Neural cell (in vitro differentiated cells): ENCODE measurements around the gene GFRA1. TPM values are rescaled to one million over a fixed set of nuclear protein-coding genes. Genes with fewer than 3 reads are reported as not detected.

Source experiments
- H2AFZ ChIP-seq: fragments of 200-600, 300-800 bp; sonication (generic), shearing (Covaris generic); 2 replicates; pipeline ENCODE4 v1.6.0; 2014; ENCODE audit warnings: low read depth, mild to moderate bottlenecking, antibody characterized with exemption, low read length, moderate library complexity
- H3F3A ChIP-seq: fragments of 200-600 bp; shearing (Covaris generic); 2 replicates; pipeline ENCODE4 v1.6.1; 2016; ENCODE audit warnings: mild to moderate bottlenecking, moderate library complexity, mixed read lengths, antibody characterized with exemption, low read length; ENCODE audit not compliant: insufficient read depth, poor library complexity, severe bottlenecking
- H3K27ac ChIP-seq: fragments of 200-600, 300-800 bp; sonication (generic), shearing (Covaris generic); 2 replicates; pipeline ENCODE4 v1.5.1; 2014; ENCODE audit warnings: mild to moderate bottlenecking, low read length, moderate library complexity
- H3K27me3 ChIP-seq: fragments of 300-800, 200-600 bp; sonication (generic), shearing (Covaris generic); 2 replicates; pipeline ENCODE4 v1.6.0; 2014; ENCODE audit warnings: mild to moderate bottlenecking, low read depth, low read length, moderate library complexity; ENCODE audit not compliant: insufficient read depth
- H3K36me3 ChIP-seq: fragments of 300-800, 200-600 bp; sonication (generic), shearing (Covaris generic); 2 replicates; pipeline ENCODE4 v1.5.1; 2014; ENCODE audit warnings: mild to moderate bottlenecking, antibody characterized with exemption, low read length, moderate library complexity; ENCODE audit not compliant: insufficient read depth
- H3K4me2 ChIP-seq: fragments of 300-800, 200-600 bp; sonication (generic), shearing (Covaris generic); 2 replicates; pipeline ENCODE4 v1.6.0; 2014; ENCODE audit warnings: mild to moderate bottlenecking, low read length
- H3K4me3 ChIP-seq: fragments of 300-800, 200-600 bp; sonication (generic), shearing (Covaris generic); 2 replicates; pipeline ENCODE4 v1.5.1; 2014; ENCODE audit warnings: mild to moderate bottlenecking, low read length, moderate library complexity
- H3K79me2 ChIP-seq: fragments of 200-600 bp; shearing (Covaris generic); replicated peaks from 2 replicates; pipeline ENCODE4 v1.6.0; 2014; ENCODE audit warnings: mild to moderate bottlenecking, low read length, moderate library complexity; ENCODE audit not compliant: insufficient read depth
- H3K9ac ChIP-seq: fragments of 300-800, 200-600 bp; sonication (generic), shearing (Covaris generic); 2 replicates; pipeline ENCODE4 v1.6.1; 2016; ENCODE audit warnings: mild to moderate bottlenecking, low read length, mixed read lengths
- H3K9me2 ChIP-seq: fragments of 200-600 bp; shearing (Covaris generic); 2 replicates; pipeline ENCODE4 v1.6.1; 2016; ENCODE audit warnings: mild to moderate bottlenecking, low read length, mixed read lengths; ENCODE audit not compliant: insufficient read depth
- H3K9me3 ChIP-seq: fragments of 200-600, 300-800 bp; sonication (generic), shearing (Covaris generic); 2 replicates; pipeline ENCODE4 v1.6.1; 2016; ENCODE audit warnings: mild to moderate bottlenecking, mixed run types, low read length, moderate library complexity, mixed read lengths
- H4K20me1 ChIP-seq: fragments of 200-600 bp; shearing (Covaris generic); 2 replicates; pipeline ENCODE4 v1.6.1; 2016; ENCODE audit warnings: mild to moderate bottlenecking, mixed run types; ENCODE audit not compliant: insufficient read depth
- EP300 ChIP-seq: fragments of 450-650 bp; conservative IDR thresholded peaks from 2 replicates; pipeline ENCODE4 v1.6.1; 2014; ENCODE audit warnings: antibody characterized with exemption, mild to moderate bottlenecking, moderate library complexity; ENCODE audit not compliant: poor library complexity, severe bottlenecking
- EZH2 ChIP-seq: fragments of 200-600, 300-800 bp; shearing (Covaris generic), sonication (generic); IDR thresholded peaks from 2 replicates; pipeline ENCODE4 v1.6.1; 2014; ENCODE audit warnings: antibody characterized with exemption, low read length, borderline replicate concordance, mild to moderate bottlenecking; ENCODE audit not compliant: insufficient read depth, poor library complexity, severe bottlenecking
- MXI1 ChIP-seq: fragments of 450-650 bp; conservative IDR thresholded peaks from 2 replicates; pipeline ENCODE4 v1.6.1; 2014; ENCODE audit warnings: antibody characterized with exemption, mild to moderate bottlenecking; ENCODE audit not compliant: poor library complexity, severe bottlenecking
- POLR2AphosphoS5 ChIP-seq: IDR thresholded peaks from 2 replicates; pipeline ENCODE4 v1.6.1; 2012
- RAD21 ChIP-seq: fragments of 450-650 bp; conservative IDR thresholded peaks from 2 replicates; pipeline ENCODE4 v1.6.1; 2014; ENCODE audit warnings: antibody characterized with exemption, mild to moderate bottlenecking, moderate library complexity
- REST ChIP-seq: IDR thresholded peaks from 2 replicates; pipeline ENCODE4 v1.6.1; 2012; ENCODE audit warnings: borderline replicate concordance
- SMC3 ChIP-seq: fragments of 450-650 bp; conservative IDR thresholded peaks from 2 replicates; pipeline ENCODE4 v1.6.1; 2014; ENCODE audit warnings: antibody characterized with exemption, mild to moderate bottlenecking, moderate library complexity; ENCODE audit not compliant: poor library complexity
- TAF1 ChIP-seq: IDR thresholded peaks from 2 replicates; pipeline ENCODE4 v1.6.1; 2012; ENCODE audit warnings: low read depth
- polyA plus RNA-seq: library from polyadenylated mRNA; depleted of rRNA; stranded (reverse); fragments of >200 nt; gene quantifications from 2 replicates; pipeline ENCODE4 v1.2.3, GENCODE V29; 2014
- TF ChIP-seq, protein P1 (sequence below): fragments of 450-650 bp; IDR thresholded peaks from 2 replicates; pipeline ENCODE4 v1.5.1; 2014; ENCODE audit warnings: antibody characterized with exemption, mild to moderate bottlenecking, moderate library complexity; ENCODE audit not compliant: poor library complexity, severe bottlenecking

The GFRA1 gene
- polyA plus RNA-seq, 1 donor from 2014 or later: 2.3 TPM

- H3K9ac ChIP-seq: no peak overlapping the region
- no peaks in the 10 kb centered on the region for H3K79me2 ChIP-seq
- H2AFZ ChIP-seq: no peak overlapping the region
- no peak overlapping the region for H3K4me2 ChIP-seq
- H3K36me3 ChIP-seq: no peaks in the 10 kb centered on the region
- no peaks in the 10 kb centered on the region for H3K9me2 ChIP-seq
- H3K9me3 ChIP-seq: no peaks in the 10 kb centered on the region
- no peaks in the 10 kb centered on the region for H3F3A ChIP-seq
- H3K27ac ChIP-seq: no peak overlapping the region
- H3K27me3 ChIP-seq: no peaks in the 10 kb centered on the region
- no peak for TF ChIP-seq EZH2
- H4K20me1 ChIP-seq: no peaks in the 10 kb centered on the region
- no peak overlapping the region for H3K4me3 ChIP-seq
Measured at GRCh38 chr10:116300542-116300941, 27.5 kb upstream of the GFRA1 start.

- no peaks in the 10 kb centered on the region for H3F3A ChIP-seq
- H3K9me3 ChIP-seq: no peaks in the 10 kb centered on the region
- no peak overlapping the region for H3K4me3 ChIP-seq
- no peaks in the 10 kb centered on the region for H3K27me3 ChIP-seq
- no peak overlapping the region for H2AFZ ChIP-seq
- TF ChIP-seq MXI1 (no peak), RAD21 (no peak), SMC3 (no peak), EZH2 (no peak), TAF1 (no peak), POLR2AphosphoS5 (no peak), EP300 (no peak), REST (no peak)
- TF ChIP-seq, protein P1, sequence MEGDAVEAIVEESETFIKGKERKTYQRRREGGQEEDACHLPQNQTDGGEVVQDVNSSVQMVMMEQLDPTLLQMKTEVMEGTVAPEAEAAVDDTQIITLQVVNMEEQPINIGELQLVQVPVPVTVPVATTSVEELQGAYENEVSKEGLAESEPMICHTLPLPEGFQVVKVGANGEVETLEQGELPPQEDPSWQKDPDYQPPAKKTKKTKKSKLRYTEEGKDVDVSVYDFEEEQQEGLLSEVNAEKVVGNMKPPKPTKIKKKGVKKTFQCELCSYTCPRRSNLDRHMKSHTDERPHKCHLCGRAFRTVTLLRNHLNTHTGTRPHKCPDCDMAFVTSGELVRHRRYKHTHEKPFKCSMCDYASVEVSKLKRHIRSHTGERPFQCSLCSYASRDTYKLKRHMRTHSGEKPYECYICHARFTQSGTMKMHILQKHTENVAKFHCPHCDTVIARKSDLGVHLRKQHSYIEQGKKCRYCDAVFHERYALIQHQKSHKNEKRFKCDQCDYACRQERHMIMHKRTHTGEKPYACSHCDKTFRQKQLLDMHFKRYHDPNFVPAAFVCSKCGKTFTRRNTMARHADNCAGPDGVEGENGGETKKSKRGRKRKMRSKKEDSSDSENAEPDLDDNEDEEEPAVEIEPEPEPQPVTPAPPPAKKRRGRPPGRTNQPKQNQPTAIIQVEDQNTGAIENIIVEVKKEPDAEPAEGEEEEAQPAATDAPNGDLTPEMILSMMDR: no peak
- no peaks in the 10 kb centered on the region for H4K20me1 ChIP-seq
- H3K9ac ChIP-seq: no peak overlapping the region
- H3K9me2 ChIP-seq: no peaks in the 10 kb centered on the region
- no peaks in the 10 kb centered on the region for H3K79me2 ChIP-seq
- H3K27ac ChIP-seq: no peak overlapping the region
- H3K4me2 ChIP-seq: no peak overlapping the region
- no peaks in the 10 kb centered on the region for H3K36me3 ChIP-seq
Measured at GRCh38 chr10:116298586-116298985, 25.6 kb upstream of the GFRA1 start.

GRCh38 chr10:116296291-116296721 is 23.3 kb upstream of the GFRA1 start:
- Histone ChIP-seq H3K36me3 (no peaks in the 10 kb centered on the region), H3K79me2 (no peaks in the 10 kb centered on the region), H3K9me3 (no peaks in the 10 kb centered on the region), H3F3A (no peaks in the 10 kb centered on the region), H3K27me3 (no peaks in the 10 kb centered on the region), H3K27ac (no peak overlapping the region), H4K20me1 (no peaks in the 10 kb centered on the region), H3K9me2 (no peaks in the 10 kb centered on the region), H3K9ac (no peak overlapping the region), H2AFZ (no peak overlapping the region), H3K4me2 (no peak overlapping the region), H3K4me3 (no peak overlapping the region)
- no peak for TF ChIP-seq EZH2
- TF ChIP-seq, protein P1: no peak
- no peak for TF ChIP-seq MXI1
- no peak for TF ChIP-seq POLR2AphosphoS5
- no peak for TF ChIP-seq TAF1
- no peak for TF ChIP-seq RAD21
- TF ChIP-seq EP300: no peak
- TF ChIP-seq REST: no peak
- no peak for TF ChIP-seq SMC3
